ENCODE results near the gene TAS2R40.
"Not testable (repeated sequence)": the region's sequence is repeated elsewhere in the genome, so short reads cannot be mapped to it uniquely, and the experiment has no call there.

TAS2R40 gene

DNA sequence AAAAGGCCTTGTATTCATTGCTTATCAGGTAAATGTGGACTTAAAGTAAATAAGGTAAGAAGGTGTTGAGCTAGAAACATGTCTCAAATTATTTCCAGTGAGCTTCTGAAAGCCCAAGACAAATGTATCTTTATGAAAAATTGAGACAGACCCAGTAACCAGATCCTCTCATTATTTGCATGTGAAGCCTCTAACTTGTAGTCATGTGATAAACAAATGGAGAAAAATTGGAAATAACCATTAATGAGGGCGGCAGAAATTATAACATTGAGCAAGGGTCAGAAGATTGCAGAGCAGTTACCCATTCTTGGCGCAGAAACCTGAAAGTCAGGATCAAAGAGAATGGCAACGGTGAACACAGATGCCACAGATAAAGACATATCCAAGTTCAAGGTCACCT, at the start of gene TAS2R40:
TAS2R40 (plus strand) TSS at position 301 of the 400 bp plus-strand sequence; CDS start at position 343, 42 bp downstream.
- no peak for DNase-seq

DNA sequence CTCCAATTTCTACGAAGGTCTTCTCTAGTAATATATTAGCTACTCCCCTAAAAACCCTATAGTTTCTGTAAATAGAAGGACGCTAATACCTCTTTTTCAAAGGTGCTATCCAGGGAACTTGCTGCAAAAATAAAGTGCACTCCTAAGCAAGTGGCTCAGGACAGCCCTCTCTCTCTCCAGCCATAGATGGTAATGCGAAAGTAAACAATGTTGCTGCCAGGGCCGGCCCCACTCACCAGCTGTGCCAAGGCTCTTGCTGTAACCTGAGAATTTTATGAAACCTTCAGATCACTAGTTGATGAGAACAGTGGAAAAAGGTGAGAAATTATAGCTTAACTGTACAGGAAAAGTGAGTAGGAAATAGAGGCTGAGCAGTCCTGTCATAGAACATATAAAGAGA, 49.5 kb upstream of the TAS2R40 start:
- DNase-seq, result peak; percentile 47

DNA sequence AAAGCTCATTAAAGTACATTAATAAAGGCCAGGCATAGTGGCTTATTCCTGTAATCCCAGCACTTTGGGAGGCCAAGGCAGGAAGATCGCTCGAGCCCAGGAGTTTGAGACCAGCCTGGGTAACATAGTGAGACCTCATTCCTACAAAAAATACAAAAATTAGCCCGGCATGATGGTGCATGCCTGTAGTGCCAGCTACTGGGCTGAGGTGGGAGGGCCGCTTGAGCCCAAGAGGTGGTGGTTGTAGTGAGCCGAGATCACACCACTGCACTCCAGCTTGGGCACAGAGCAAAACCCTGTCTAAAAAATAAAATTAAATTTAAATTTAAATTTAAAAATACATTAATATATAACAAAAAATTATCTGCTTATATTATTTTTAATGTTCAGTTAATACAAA, 45.7 kb upstream of the TAS2R40 start:
- DNase-seq, result no peak

GRCh38 chr7:143177374-143178119, 44.3 kb upstream of the TAS2R40 start:
- DNase-seq, result no peak

- not testable (repeated sequence) for DNase-seq
Measured at GRCh38 chr7:143180771-143181170, 41.1 kb upstream of the TAS2R40 start.

DNA sequence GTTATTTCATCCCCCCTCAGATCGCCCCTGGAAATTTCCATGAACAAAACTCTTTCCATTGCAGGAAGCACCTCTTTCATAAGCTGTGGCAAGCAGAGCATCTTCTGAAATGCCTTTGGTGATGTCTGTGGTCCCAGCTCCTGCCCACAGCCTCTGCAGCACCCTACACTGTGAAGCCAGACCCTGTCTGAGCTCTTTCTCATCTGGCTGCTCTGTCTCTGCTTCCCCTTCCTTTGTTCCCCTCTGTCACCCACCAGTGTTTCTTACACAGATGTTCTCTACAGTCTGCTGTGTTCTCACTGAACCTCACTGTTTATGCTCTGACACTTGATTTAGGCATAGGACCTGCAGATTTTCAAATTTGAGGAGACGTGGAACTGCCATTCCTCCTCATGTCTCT, 40.5 kb upstream of the TAS2R40 start:
- no peak for DNase-seq

GRCh38 chr7:143183024-143183423, 38.8 kb upstream of the TAS2R40 start, which contains the start of gene TAS2R39:
TSS of gene TAS2R39 (plus strand) at chr7:143183419. CDS start at chr7:143183419, 0 bp downstream.
- DNase-seq, result no peak

- DNase-seq, result no peak
Measured at GRCh38 chr7:143185551-143185950, 36.3 kb upstream of the TAS2R40 start.

DNA sequence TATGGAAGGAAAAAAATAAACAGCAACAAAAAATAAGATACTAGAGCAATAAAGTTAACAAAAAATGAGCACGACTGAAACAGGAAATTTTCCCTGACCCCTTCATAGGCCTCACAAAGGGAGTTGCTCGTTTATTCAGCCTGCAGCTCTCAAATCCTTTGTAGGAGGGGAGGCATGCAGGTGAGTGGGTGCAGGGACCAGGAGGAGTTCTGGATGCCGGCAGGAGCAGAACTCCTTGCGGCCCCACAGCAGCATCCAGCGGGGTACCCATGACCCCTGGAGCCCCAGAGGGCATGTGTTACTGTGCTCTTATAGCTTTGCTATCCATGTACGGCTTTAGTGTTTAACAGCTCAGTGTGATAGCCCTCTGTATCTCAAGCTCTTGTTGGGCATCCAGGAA, 32.8 kb upstream of the TAS2R40 start:
- no peak for DNase-seq

DNA sequence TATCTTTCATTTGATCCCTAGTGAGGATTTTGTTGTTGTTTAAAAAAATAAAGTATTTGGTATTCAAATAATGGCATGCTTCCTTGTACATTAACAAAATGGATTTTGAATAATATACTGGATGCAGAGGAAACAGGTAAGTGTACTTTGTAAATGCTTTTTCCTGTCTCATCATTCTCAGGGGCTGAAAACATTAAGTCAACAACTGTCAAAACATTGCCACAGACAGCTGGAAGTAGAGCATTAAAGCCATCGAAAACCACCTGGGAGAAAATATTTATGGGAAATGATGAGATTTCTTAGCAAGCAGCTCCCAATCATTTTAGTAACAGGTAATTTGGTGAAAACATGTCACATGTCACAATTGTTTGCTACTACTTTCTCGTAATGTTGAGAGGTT, 28.0 kb upstream of the TAS2R40 start:
- no peak for DNase-seq

DNA sequence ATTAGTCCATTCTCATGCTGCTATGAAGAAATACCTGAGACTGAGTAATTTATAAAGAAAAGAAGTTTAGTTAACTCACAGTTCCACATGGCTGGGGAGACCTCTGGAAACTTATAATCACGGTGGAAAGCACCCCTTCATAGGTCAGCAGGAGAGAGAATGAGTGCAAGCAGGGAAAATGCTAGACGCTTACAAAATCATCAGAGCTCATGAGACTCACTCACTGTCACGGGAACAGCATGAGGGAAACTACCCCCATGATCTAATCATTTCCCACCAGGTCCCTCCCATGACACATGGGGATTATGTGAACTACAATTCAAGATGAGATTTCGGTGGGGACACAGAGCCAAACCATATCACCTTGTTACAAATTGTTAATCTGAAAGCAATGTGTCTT, 22.8 kb upstream of the TAS2R40 start:
- no peak for DNase-seq

- no peak for DNase-seq
Measured at GRCh38 chr7:143202161-143202560, 19.7 kb upstream of the TAS2R40 start.

GRCh38 chr7:143203386-143203785, 18.5 kb upstream of the TAS2R40 start:
- DNase-seq, result no peak

- peak; percentile 47 for DNase-seq
Measured at GRCh38 chr7:143205560-143206293, 16.1 kb upstream of the TAS2R40 start.

DNA sequence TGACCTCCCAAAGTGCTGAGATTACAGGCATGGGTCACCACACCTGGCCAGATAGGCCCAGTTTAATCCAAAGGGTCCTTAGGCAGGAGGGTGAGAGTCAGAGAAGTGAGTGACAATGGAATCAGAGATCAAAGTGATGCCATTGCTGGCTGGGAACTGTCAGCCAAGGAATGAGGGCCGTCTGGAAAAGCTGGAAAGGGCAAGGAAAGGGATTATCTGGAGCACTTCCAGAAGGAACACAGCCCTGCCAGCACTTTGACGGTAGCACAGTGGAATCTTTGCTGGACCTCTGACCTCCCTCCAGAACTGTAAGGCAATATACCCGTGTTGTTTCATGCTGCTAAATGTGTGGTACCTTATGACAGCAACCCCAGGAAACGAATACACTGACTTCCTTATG, 11.3 kb upstream of the TAS2R40 start:
- DNase-seq, result no peak

GRCh38 chr7:143213478-143213877, 8.4 kb upstream of the TAS2R40 start:
- not testable (repeated sequence) for DNase-seq

- peak; percentile 70 for DNase-seq
Measured at GRCh38 chr7:143214789-143215679, 6.8 kb upstream of the TAS2R40 start.

GRCh38 chr7:143216151-143216550, 5.7 kb upstream of the TAS2R40 start:
- no peak for DNase-seq

- DNase-seq, result no peak
Measured at GRCh38 chr7:143216686-143217085, 5.2 kb upstream of the TAS2R40 start.

DNA sequence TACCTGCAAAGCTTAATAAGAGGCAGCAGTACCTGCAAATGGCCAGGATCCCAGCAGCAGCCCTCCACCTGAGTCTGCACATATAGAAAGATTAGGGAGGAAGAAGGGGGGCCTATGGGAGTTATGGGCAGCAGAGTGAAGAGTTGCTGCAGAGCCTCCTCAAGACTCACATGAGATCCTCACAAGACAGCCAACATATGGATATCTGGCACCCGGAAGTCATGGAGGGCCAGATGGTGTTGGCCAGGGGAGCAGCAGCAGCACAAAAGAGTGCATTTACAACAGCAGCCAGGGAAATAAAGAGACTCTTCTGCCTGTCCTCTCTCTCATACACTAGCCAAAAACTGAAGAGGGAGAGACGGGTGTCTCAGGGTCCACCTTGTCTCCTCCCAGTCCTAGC, 4.0 kb upstream of the TAS2R40 start:
- no peak for DNase-seq

GRCh38 chr7:143221286-143221685, 551 bp upstream of the TAS2R40 start:
- DNase-seq, result no peak

DNA sequence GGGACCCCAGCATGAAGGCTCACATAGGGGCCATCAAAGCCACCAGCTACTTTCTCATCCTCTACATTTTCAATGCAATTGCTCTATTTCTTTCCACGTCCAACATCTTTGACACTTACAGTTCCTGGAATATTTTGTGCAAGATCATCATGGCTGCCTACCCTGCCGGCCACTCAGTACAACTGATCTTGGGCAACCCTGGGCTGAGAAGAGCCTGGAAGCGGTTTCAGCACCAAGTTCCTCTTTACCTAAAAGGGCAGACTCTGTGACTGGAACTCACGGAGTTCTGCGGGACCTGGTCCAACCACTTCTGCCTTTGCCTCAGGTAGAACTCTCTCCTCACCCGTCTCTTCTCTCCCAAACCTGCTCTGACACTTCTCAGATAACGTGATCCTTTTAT, 945 bp downstream of the TAS2R40 start:
- DNase-seq, result peak; percentile 42

- no peak for DNase-seq
Measured at GRCh38 chr7:143223784-143224183, 1.9 kb downstream of the TAS2R40 start.

Measured in femur (tissue), 1 donor.